BLaER1 treated with 17β-estradiol and CSF1 and Interleukin-3, amounts not matched to agents 10 nM and 100 nM (cell line): ENCODE measurements around the gene LRRC58.
"Not testable (repeated sequence)": the region's sequence is repeated elsewhere in the genome, so short reads cannot be mapped to it uniquely, and the experiment has no call there.

Source experiments
- H3K27ac ChIP-seq, 11 experiments: shearing (Covaris generic); formaldehyde crosslinking; 2 replicates each; pipeline ENCODE4 v1.8.1; 2022
- H3K27me3 ChIP-seq, 11 experiments: shearing (Covaris generic); formaldehyde crosslinking; 2 replicates each; pipeline ENCODE4 v1.8.1; 2022
- H3K36me3 ChIP-seq, 11 experiments: shearing (Covaris generic); formaldehyde crosslinking; 2 replicates each; pipeline ENCODE4 v1.8.1; 2022
- H3K4me1 ChIP-seq, 10 experiments: shearing (Covaris generic); formaldehyde crosslinking; 2 replicates each; pipeline ENCODE4 v1.8.1; 2022
- H3K4me2 ChIP-seq, 11 experiments: shearing (Covaris generic); formaldehyde crosslinking; 2 replicates each; pipeline ENCODE4 v1.8.1; 2022
- H3K4me3 ChIP-seq, 10 experiments: shearing (Covaris generic); formaldehyde crosslinking; 2 replicates each; pipeline ENCODE4 v1.8.1; 2022
- H3K9ac ChIP-seq, 11 experiments: shearing (Covaris generic); formaldehyde crosslinking; 2 replicates each; pipeline ENCODE4 v1.8.1; 2022
- H3K9me3 ChIP-seq, 11 experiments: shearing (Covaris generic); formaldehyde crosslinking; replicated peaks in 1 of 11; 2 replicates each; pipeline ENCODE4 v1.8.1; 2022
- H4K20me1 ChIP-seq, 11 experiments: shearing (Covaris generic); formaldehyde crosslinking; 2 replicates each; pipeline ENCODE4 v1.8.1; 2022
- Cebpa-rat ChIP-seq, 11 experiments: shearing (Covaris generic); IDR thresholded peaks; 2 replicates each; pipeline ENCODE4 v1.8.1; 2022

The LRRC58 gene

GRCh38 chr3:120348991-120349854 lies at the start of gene LRRC58:
TSS of gene LRRC58 (minus strand) at chr3:120349354. CDS start at chr3:120349243, 111 bp downstream.
- TF ChIP-seq Cebpa-rat (IDR thresholded peaks at IDR 0.05): no peak
- H3K4me2 ChIP-seq: peak within 1 kb of the TSS; percentile 77 to 96 (median 87)
- peaks cover 0 to 3% (median under 1%) of the 10 kb centered on the region in 11 experiments; a peak in 7 of 22 replicates for H3K9me3 ChIP-seq
- H3K27ac ChIP-seq: peak within 1 kb of the TSS; percentile 79 to 96 (median 92)
- no peaks in the 10 kb centered on the region for H3K27me3 ChIP-seq
- H3K36me3 ChIP-seq: peaks cover 10 to 33% (median 26%) of the 10 kb centered on the region in 11 experiments; a peak in 21 of 22 replicates
- peaks cover 19 to 49% (median 37%) of the 10 kb centered on the region in 11 experiments; a peak in 17 of 22 replicates for H4K20me1 ChIP-seq
- H3K4me1 ChIP-seq: peaks cover 24 to 49% (median 42%) of the 10 kb centered on the region in 10 experiments
- peak within 1 kb of the TSS; percentile 86 to 95 (median 92) for H3K9ac ChIP-seq
- peak within 1 kb of the TSS; percentile 85 to 99 (median 93) for H3K4me3 ChIP-seq

GRCh38 chr3:120396469-120396868 lies 47.3 kb upstream of the LRRC58 start:
- Histone ChIP-seq H3K9me3 (no peaks in the 10 kb centered on the region), H3K4me1 (peaks cover 0 to 7% (median 4%) of the 10 kb centered on the region in 10 experiments; a peak in 3 of 20 replicates), H3K27ac (no peak overlapping the region), H3K27me3 (no peaks in the 10 kb centered on the region), H3K4me2 (no peak overlapping the region), H4K20me1 (no peaks in the 10 kb centered on the region), H3K4me3 (no peak overlapping the region), H3K36me3 (peaks cover 0 to 82% (median 71%) of the 10 kb centered on the region in 11 experiments; a peak in 19 of 22 replicates), H3K9ac (no peak overlapping the region)
- no peak for TF ChIP-seq Cebpa-rat (IDR thresholded peaks at IDR 0.05)

- Histone ChIP-seq H3K4me3 (no peak overlapping the region), H3K27me3 (no peaks in the 10 kb centered on the region), H3K36me3 (peaks cover 0 to 61% (median 50%) of the 10 kb centered on the region in 11 experiments; a peak in 19 of 22 replicates), H3K9me3 (no peaks in the 10 kb centered on the region), H4K20me1 (no peaks in the 10 kb centered on the region), H3K4me1 (peaks cover 0 to 3% (median under 1%) of the 10 kb centered on the region in 10 experiments; a peak in 3 of 20 replicates), H3K9ac (no peak overlapping the region), H3K27ac (no peak overlapping the region), H3K4me2 (no peak overlapping the region)
- no peak for TF ChIP-seq Cebpa-rat (IDR thresholded peaks at IDR 0.05)
Measured at GRCh38 chr3:120394347-120394746, 45.2 kb upstream of the LRRC58 start.

- no peaks in the 10 kb centered on the region for H4K20me1 ChIP-seq
- H3K4me3 ChIP-seq: no peak overlapping the region
- TF ChIP-seq Cebpa-rat (IDR thresholded peaks at IDR 0.05): no peak
- H3K27me3 ChIP-seq: no peaks in the 10 kb centered on the region
- H3K27ac ChIP-seq: no peak overlapping the region
- no peaks in the 10 kb centered on the region for H3K9me3 ChIP-seq
- peaks cover 0 to 55% (median 44%) of the 10 kb centered on the region in 11 experiments; a peak in 19 of 22 replicates for H3K36me3 ChIP-seq
- no peak overlapping the region for H3K4me2 ChIP-seq
- no peaks in the 10 kb centered on the region for H3K4me1 ChIP-seq
- no peak overlapping the region for H3K9ac ChIP-seq
Measured at GRCh38 chr3:120393761-120394160, 44.6 kb upstream of the LRRC58 start.

- Histone ChIP-seq H3K4me3 (no peak overlapping the region), H3K9ac (no peak overlapping the region), H3K9me3 (no peaks in the 10 kb centered on the region), H4K20me1 (no peaks in the 10 kb centered on the region), H3K27me3 (no peaks in the 10 kb centered on the region), H3K27ac (no peak overlapping the region), H3K36me3 (peaks cover 0 to 50% (median 39%) of the 10 kb centered on the region in 11 experiments; a peak in 19 of 22 replicates), H3K4me2 (no peak overlapping the region), H3K4me1 (no peaks in the 10 kb centered on the region)
- TF ChIP-seq Cebpa-rat (IDR thresholded peaks at IDR 0.05): no peak
Measured at GRCh38 chr3:120393243-120393642, 44.1 kb upstream of the LRRC58 start.

GRCh38 chr3:120382941-120383447 lies 33.8 kb upstream of the LRRC58 start:
- Histone ChIP-seq H4K20me1 (no peaks in the 10 kb centered on the region), H3K27me3 (no peaks in the 10 kb centered on the region), H3K9ac (no peak overlapping the region), H3K27ac (no peak overlapping the region), H3K4me2 (no peak overlapping the region), H3K9me3 (no peaks in the 10 kb centered on the region), H3K36me3 (no peaks in the 10 kb centered on the region), H3K4me3 (no peak overlapping the region), H3K4me1 (no peaks in the 10 kb centered on the region)
- no peak for TF ChIP-seq Cebpa-rat (IDR thresholded peaks at IDR 0.05)

- Histone ChIP-seq H3K4me1 (no peaks in the 10 kb centered on the region), H4K20me1 (no peaks in the 10 kb centered on the region), H3K9ac (no peak overlapping the region), H3K4me3 (no peak overlapping the region), H3K36me3 (no peaks in the 10 kb centered on the region), H3K27ac (no peak overlapping the region), H3K4me2 (no peak overlapping the region), H3K9me3 (no peaks in the 10 kb centered on the region), H3K27me3 (no peaks in the 10 kb centered on the region)
- TF ChIP-seq Cebpa-rat (IDR thresholded peaks at IDR 0.05): no peak
Measured at GRCh38 chr3:120381503-120381902, 32.3 kb upstream of the LRRC58 start.

- H4K20me1 ChIP-seq, H3K4me3 ChIP-seq, H3K9me3 ChIP-seq, H3K36me3 ChIP-seq, H3K4me2 ChIP-seq, H3K4me1 ChIP-seq, H3K27ac ChIP-seq, H3K9ac ChIP-seq, H3K27me3 ChIP-seq: not testable (repeated sequence)
Measured at GRCh38 chr3:120377948-120378347, 28.8 kb upstream of the LRRC58 start.

- no peak overlapping the region for H3K4me2 ChIP-seq
- H3K9ac ChIP-seq: no peak overlapping the region
- no peaks in the 10 kb centered on the region for H3K9me3 ChIP-seq
- H3K36me3 ChIP-seq: no peaks in the 10 kb centered on the region
- no peaks in the 10 kb centered on the region for H3K27me3 ChIP-seq
- H3K4me3 ChIP-seq: no peak overlapping the region
- TF ChIP-seq Cebpa-rat (IDR thresholded peaks at IDR 0.05): no peak
- H3K4me1 ChIP-seq: no peaks in the 10 kb centered on the region
- H3K27ac ChIP-seq: no peak overlapping the region
- H4K20me1 ChIP-seq: no peaks in the 10 kb centered on the region
Measured at GRCh38 chr3:120370463-120370862, 21.3 kb upstream of the LRRC58 start.
